GM23338 (cell line): ENCODE data around the gene NOL9. TPM values are rescaled to one million over a fixed set of nuclear protein-coding genes. Genes with fewer than 3 reads are reported as not detected.

ENCODE experiments used
- ATAC-seq: fragments of 200-7000 bp; cut with Tn5 transposase; 3 replicates; pipeline ENCODE4 v1.9.1; 2020
- DNase-seq: peaks from one replicate; pipeline ENCODE4 v3.0.0-alpha.2; 2015; ENCODE audit warnings: low spot score
- H2AFZ ChIP-seq: fragments of 200-600 bp; sonication (generic); 2 replicates; pipeline ENCODE4 v1.8.0; 2016; ENCODE audit warnings: antibody characterized with exemption, mild to moderate bottlenecking, moderate library complexity
- H3F3A ChIP-seq: fragments of 200-600 bp; sonication (generic); replicated peaks from 2 replicates; pipeline ENCODE4 v1.8.0; 2017; ENCODE audit warnings: antibody characterized with exemption, mixed run types, low read depth
- H3K27ac ChIP-seq: fragments of 200-600 bp; sonication (generic); 2 replicates; pipeline ENCODE4 v1.6.1; 2016; ENCODE audit warnings: low read depth
- H3K27me3 ChIP-seq: fragments of 200-600 bp; sonication (generic); 2 replicates; pipeline ENCODE4 v1.8.0; 2016; ENCODE audit warnings: mild to moderate bottlenecking, mixed run types, moderate library complexity; ENCODE audit not compliant: insufficient read depth
- H3K36me3 ChIP-seq: fragments of 200-600 bp; sonication (generic); 2 replicates; pipeline ENCODE4 v1.8.0; 2016; ENCODE audit warnings: mild to moderate bottlenecking; ENCODE audit not compliant: insufficient read depth
- H3K4me1 ChIP-seq: fragments of 200-600 bp; sonication (generic); 2 replicates; pipeline ENCODE4 v1.8.0; 2016; ENCODE audit warnings: mild to moderate bottlenecking, moderate library complexity; ENCODE audit not compliant: insufficient read depth
- H3K4me2 ChIP-seq: fragments of 200-600 bp; sonication (generic); 2 replicates; pipeline ENCODE4 v1.7.1; 2017; ENCODE audit warnings: mixed run types
- H3K4me3 ChIP-seq: fragments of 200-600 bp; sonication (generic); 2 replicates; pipeline ENCODE4 v1.6.1; 2016; ENCODE audit warnings: mixed run types
- H3K79me2 ChIP-seq: fragments of 200-600 bp; sonication (generic); replicated peaks from 2 replicates; pipeline ENCODE4 v1.8.0; 2017; ENCODE audit warnings: mild to moderate bottlenecking; ENCODE audit not compliant: insufficient read depth
- H3K9me2 ChIP-seq: fragments of 200-600 bp; sonication (generic); 2 replicates; pipeline ENCODE4 v1.8.0; 2017; ENCODE audit not compliant: insufficient read depth
- H4K20me1 ChIP-seq: fragments of 200-600 bp; sonication (generic); replicated peaks from 2 replicates; pipeline ENCODE4 v1.8.0; 2017; ENCODE audit warnings: mild to moderate bottlenecking; ENCODE audit not compliant: insufficient read depth
- H3K27ac Mint-ChIP-seq: 2 replicates; pipeline ENCODE4 v1.8.0; 2020; ENCODE audit warnings: inconsistent platforms, mild to moderate bottlenecking, moderate library complexity, mixed read lengths
- H3K27me3 Mint-ChIP-seq: 3 replicates; pipeline ENCODE4 v1.8.0; 2022; ENCODE audit warnings: low read depth, mild to moderate bottlenecking, moderate library complexity, mixed read lengths, inconsistent platforms; ENCODE audit not compliant: insufficient read depth, poor library complexity
- H3K36me3 Mint-ChIP-seq: 3 replicates; pipeline ENCODE4 v1.8.0; 2021; ENCODE audit warnings: low read depth, mild to moderate bottlenecking, inconsistent platforms, moderate library complexity, mixed read lengths
- H3K4me1 Mint-ChIP-seq: 3 replicates; pipeline ENCODE4 v1.8.0; 2020; ENCODE audit warnings: mild to moderate bottlenecking, inconsistent platforms, mixed read lengths
- H3K4me3 Mint-ChIP-seq: 3 replicates; pipeline ENCODE4 v1.8.0; 2021; ENCODE audit warnings: moderate library complexity, mild to moderate bottlenecking, inconsistent platforms, mixed read lengths
- H3K9me3 Mint-ChIP-seq: 3 replicates; pipeline ENCODE4 v1.8.0; 2020; ENCODE audit warnings: moderate library complexity, mild to moderate bottlenecking, inconsistent platforms, mixed read lengths
- CREB1 ChIP-seq: fragments of 250-450 bp; sonication (Bioruptor Pico); IDR thresholded peaks from 2 replicates; pipeline ENCODE4 v1.5.0; 2020; ENCODE audit warnings: low read depth, mild to moderate bottlenecking, moderate library complexity
- CTCF ChIP-seq, 2 experiments: fragments of 200-600 bp in 1 of 2; sonication (generic) in 1 of 2; conservative IDR thresholded peaks; 2 replicates each; pipeline versions ENCODE4 v1.5.1 to v1.6.1; 2016 to 2017; ENCODE audit warnings: antibody characterized with exemption in 2 of 2, low read depth in 2 of 2, mild to moderate bottlenecking in 2 of 2, moderate library complexity in 1 of 2
- ETS1 ChIP-seq: IDR thresholded peaks from 2 replicates; pipeline ENCODE4 v1.6.1; 2016; ENCODE audit warnings: antibody characterized with exemption
- EZH2 ChIP-seq: fragments of 200-600 bp; sonication (generic); IDR thresholded peaks from one replicate; pipeline ENCODE4 v1.8.0; 2017; ENCODE audit warnings: antibody characterized with exemption, mild to moderate bottlenecking, low read depth; ENCODE audit not compliant: unreplicated experiment
- EZH2phosphoT487 ChIP-seq: fragments of 200-600 bp; sonication (generic); IDR thresholded peaks from one replicate; pipeline ENCODE4 v1.8.1; 2018; ENCODE audit warnings: antibody characterized with exemption; ENCODE audit not compliant: unreplicated experiment
- JUNB ChIP-seq: IDR thresholded peaks from one replicate; pipeline ENCODE4 v1.6.1; 2016; ENCODE audit warnings: antibody characterized with exemption; ENCODE audit not compliant: unreplicated experiment
- NANOG ChIP-seq: IDR thresholded peaks from 2 replicates; pipeline ENCODE4 v1.6.1; 2016; ENCODE audit warnings: antibody characterized with exemption, borderline replicate concordance
- REST ChIP-seq: IDR thresholded peaks from one replicate; pipeline ENCODE4 v1.6.1; 2018; ENCODE audit warnings: antibody characterized with exemption; ENCODE audit not compliant: unreplicated experiment
- STAT1 ChIP-seq: IDR thresholded peaks from one replicate; pipeline ENCODE4 v1.6.1; 2016; ENCODE audit warnings: antibody characterized with exemption; ENCODE audit not compliant: unreplicated experiment
- ZNF331 ChIP-seq: fragments of 250-450 bp; sonication (Bioruptor Pico); IDR thresholded peaks from 2 replicates; pipeline ENCODE4 v1.5.0; 2020; ENCODE audit warnings: low read depth, mild to moderate bottlenecking, moderate library complexity
- ZNF462 ChIP-seq: fragments of 250-450 bp; sonication (Bioruptor Pico); IDR thresholded peaks from 2 replicates; pipeline ENCODE4 v1.5.0; 2020; ENCODE audit warnings: mild to moderate bottlenecking, moderate library complexity
- polyA plus RNA-seq: library from polyadenylated mRNA; unstranded; fragments of >200 nt; fragmentation: Nextera tagmentation; extraction: Ambion mirVana; gene quantifications from 2 replicates; pipeline ENCODE4 v1.2.1, GENCODE V29; 2016
- total RNA-seq: library from RNA; depleted of rRNA; stranded (reverse); fragments of >200 nt; shearing (Covaris generic); gene quantifications from 2 replicates; pipeline ENCODE4 v1.2.3, GENCODE V29; 2014

The NOL9 gene
- total and polyA plus RNA-seq, 2 experiments from 2014 or later = 13.2 to 48.5 TPM

- TF ChIP-seq EZH2phosphoT487 (no peak), JUNB (no peak), ZNF331 (CRISPR knock-in tag) (no peak), CREB1 (no peak), EZH2 (no peak), STAT1 (no peak)
Measured at GRCh38 chr1:6554907-6555778, 830 bp upstream of the NOL9 start, which contains the start of gene TAS1R1 (continued).

- peaks cover 70% of the 10 kb centered on the region for H3K36me3 Mint-ChIP-seq
- H2AFZ ChIP-seq = no peak overlapping the region
- DNase-seq (no peak), ATAC-seq (no peak)
- no peak overlapping the region for H3K27ac Mint-ChIP-seq
- no peaks in the 10 kb centered on the region for H3K27me3 ChIP-seq
- H3K4me3 ChIP-seq = no peak overlapping the region
- TF ChIP-seq REST (no peak), NANOG (no peak), CTCF (conservative IDR thresholded peaks at IDR 0.05; ENCODE audit: low read depth in 2 of 2) (0 out of 4 replicates have a peak, but pooled peaks of 1 of the 2 experiments have one; percentile 3), JUNB (no peak), ZNF462 (CRISPR knock-in tag) (no peak), ETS1 (no peak), ZNF331 (CRISPR knock-in tag) (no peak)
- no peaks in the 10 kb centered on the region for H3K9me2 ChIP-seq
- no peak overlapping the region for H3K4me2 ChIP-seq
- H3K9me3 Mint-ChIP-seq = no peaks in the 10 kb centered on the region; the same call in 2 of the 3 replicates
- H3K79me2 ChIP-seq = peaks cover 18% of the 10 kb centered on the region
- no peaks in the 10 kb centered on the region for H3K4me1 ChIP-seq
- peaks cover 53% of the 10 kb centered on the region for H3K36me3 ChIP-seq
- H3K27ac ChIP-seq = no peak overlapping the region
- peaks cover 9% of the 10 kb centered on the region for H3K27me3 Mint-ChIP-seq
- H4K20me1 ChIP-seq = peaks cover 11% of the 10 kb centered on the region
- no peaks in the 10 kb centered on the region for H3K4me1 Mint-ChIP-seq
- peaks cover 7% of the 10 kb centered on the region; the same call in 1 of the 2 replicates for H3F3A ChIP-seq
- H3K4me3 Mint-ChIP-seq = no peak overlapping the region
Measured at GRCh38 chr1:6547301-6547700, 7.0 kb downstream of the NOL9 start.
